Upper lobe of right lung (tissue), 1 donor: Measurements from ENCODE around the gene MEIKIN. TPM values are rescaled to one million over a fixed set of nuclear protein-coding genes. Genes with fewer than 3 reads are reported as not detected.

Source experiments
- ATAC-seq: fragments of 200-7000 bp; cut with Tn5 transposase; one replicate; pipeline ENCODE4 v1.9.1; 2020; ENCODE audit warnings: mild to moderate bottlenecking, moderate library complexity
- DNase-seq: peaks from one replicate; pipeline ENCODE4 v3.0.0-alpha.2; 2020
- H3K27ac ChIP-seq: fragments of 200-600 bp; one replicate; pipeline ENCODE4 v1.8.0; 2022
- H3K27me3 ChIP-seq: fragments of 200-600 bp; one replicate; pipeline ENCODE4 v1.8.0; 2022; ENCODE audit warnings: mild to moderate bottlenecking
- H3K36me3 ChIP-seq: fragments of 200-600 bp; one replicate; pipeline ENCODE4 v1.8.0; 2022
- H3K4me1 ChIP-seq: fragments of 200-600 bp; one replicate; pipeline ENCODE4 v1.8.0; 2022
- H3K4me3 ChIP-seq: fragments of 200-600 bp; one replicate; pipeline ENCODE4 v1.8.0; 2022; ENCODE audit warnings: mild to moderate bottlenecking
- H3K9me3 ChIP-seq: fragments of 200-600 bp; one replicate; pipeline ENCODE4 v1.8.0; 2022
- CTCF ChIP-seq: fragments of 200-600 bp; IDR thresholded peaks from one replicate; pipeline ENCODE4 v1.8.0; 2022; ENCODE audit warnings: antibody characterized with exemption
- intact Hi-C: fragments of 100-400 bp; cut with DNase I; formaldehyde crosslinking; loops from one replicate; pipeline ENCODE4 v1.11.0; 2022
- total RNA-seq: library from RNA; stranded (reverse); fragmentation: NEBNext Ultra II Directional; extraction: Animal tissue kit (Norgen Biotek cat#: 25700); gene quantifications from one replicate; pipeline ENCODE4 v1.2.1, GENCODE V29; 2021
- donor health status: DM: no; HTN: yes; CAD: no; lungs with severe emphysema.

The MEIKIN gene
- total RNA-seq, 1 donor from 2014 or later = not detected

- intact Hi-C loops = no loop called here
- DNase-seq (no peak), ATAC-seq (no peak)
- no peak for TF ChIP-seq CTCF
- Histone ChIP-seq H3K27ac (no peak overlapping the region), H3K27me3 (no peaks in the 10 kb centered on the region), H3K4me3 (no peak overlapping the region), H3K4me1 (peaks cover 28% of the 10 kb centered on the region), H3K36me3 (no peaks in the 10 kb centered on the region), H3K9me3 (no peaks in the 10 kb centered on the region)
Observed at GRCh38 chr5:131790550-131790949, 154.9 kb downstream of the MEIKIN start.

- intact Hi-C loops = no loop called here
- ATAC-seq (no peak), DNase-seq (no peak)
- H3K36me3 ChIP-seq = no peaks in the 10 kb centered on the region
- H3K27ac ChIP-seq = no peak overlapping the region
- H3K4me3 ChIP-seq = no peak overlapping the region
- peaks cover 28% of the 10 kb centered on the region for H3K4me1 ChIP-seq
- TF ChIP-seq CTCF = no peak
- H3K9me3 ChIP-seq = no peaks in the 10 kb centered on the region
- no peaks in the 10 kb centered on the region for H3K27me3 ChIP-seq
Observed at GRCh38 chr5:131789765-131790164, 155.7 kb downstream of the MEIKIN start.

GRCh38 chr5:131787736-131788135 lies 157.7 kb downstream of the MEIKIN start:
- ATAC-seq (no peak), DNase-seq (no peak)
- intact Hi-C loops = no loop called here
- no peaks in the 10 kb centered on the region for H3K9me3 ChIP-seq
- H3K36me3 ChIP-seq = no peaks in the 10 kb centered on the region
- H3K27ac ChIP-seq = no peak overlapping the region
- TF ChIP-seq CTCF = no peak
- no peaks in the 10 kb centered on the region for H3K27me3 ChIP-seq
- no peak overlapping the region for H3K4me3 ChIP-seq
- peaks cover 20% of the 10 kb centered on the region for H3K4me1 ChIP-seq

GRCh38 chr5:131786900-131787692 lies 158.4 kb downstream of the MEIKIN start:
- Histone ChIP-seq H3K27ac (no peak overlapping the region), H3K9me3 (no peaks in the 10 kb centered on the region), H3K4me1 (peaks cover 20% of the 10 kb centered on the region), H3K27me3 (no peaks in the 10 kb centered on the region), H3K36me3 (no peaks in the 10 kb centered on the region), H3K4me3 (no peak overlapping the region)
- intact Hi-C loops = no loop called here
- no peak for TF ChIP-seq CTCF
- DNase-seq = no peak
- no peak for ATAC-seq

- Histone ChIP-seq H3K4me3 (no peak overlapping the region), H3K27me3 (no peaks in the 10 kb centered on the region), H3K27ac (no peak overlapping the region), H3K9me3 (no peaks in the 10 kb centered on the region), H3K4me1 (peaks cover 20% of the 10 kb centered on the region), H3K36me3 (no peaks in the 10 kb centered on the region)
- ATAC-seq (no peak), DNase-seq (no peak)
- TF ChIP-seq CTCF = no peak
- intact Hi-C loops = no loop called here
Observed at GRCh38 chr5:131786036-131786435, 159.4 kb downstream of the MEIKIN start.
